HT1080 (cell line): ENCODE results near the gene DSP. TPM values are rescaled to one million over a fixed set of nuclear protein-coding genes. Genes with fewer than 3 reads are reported as not detected.

ENCODE experiments used
- DNase-seq: peaks from one replicate; pipeline ENCODE4 v3.0.0-alpha.2; 2015; ENCODE audit warnings: low read depth
- polyA plus RNA-seq, 2 experiments: library from polyadenylated mRNA; depleted of rRNA; stranded (reverse); fragments of >200 nt; gene quantifications; 2 replicates each; pipeline ENCODE4 v1.2.3, GENCODE V29; 2015
- total RNA-seq: library from RNA; depleted of rRNA; stranded (reverse); fragments of >200 nt; shearing (Covaris generic); gene quantifications from 2 replicates; pipeline ENCODE4 v1.2.3, GENCODE V29; 2014; rRNA removed

The DSP gene, protein sequence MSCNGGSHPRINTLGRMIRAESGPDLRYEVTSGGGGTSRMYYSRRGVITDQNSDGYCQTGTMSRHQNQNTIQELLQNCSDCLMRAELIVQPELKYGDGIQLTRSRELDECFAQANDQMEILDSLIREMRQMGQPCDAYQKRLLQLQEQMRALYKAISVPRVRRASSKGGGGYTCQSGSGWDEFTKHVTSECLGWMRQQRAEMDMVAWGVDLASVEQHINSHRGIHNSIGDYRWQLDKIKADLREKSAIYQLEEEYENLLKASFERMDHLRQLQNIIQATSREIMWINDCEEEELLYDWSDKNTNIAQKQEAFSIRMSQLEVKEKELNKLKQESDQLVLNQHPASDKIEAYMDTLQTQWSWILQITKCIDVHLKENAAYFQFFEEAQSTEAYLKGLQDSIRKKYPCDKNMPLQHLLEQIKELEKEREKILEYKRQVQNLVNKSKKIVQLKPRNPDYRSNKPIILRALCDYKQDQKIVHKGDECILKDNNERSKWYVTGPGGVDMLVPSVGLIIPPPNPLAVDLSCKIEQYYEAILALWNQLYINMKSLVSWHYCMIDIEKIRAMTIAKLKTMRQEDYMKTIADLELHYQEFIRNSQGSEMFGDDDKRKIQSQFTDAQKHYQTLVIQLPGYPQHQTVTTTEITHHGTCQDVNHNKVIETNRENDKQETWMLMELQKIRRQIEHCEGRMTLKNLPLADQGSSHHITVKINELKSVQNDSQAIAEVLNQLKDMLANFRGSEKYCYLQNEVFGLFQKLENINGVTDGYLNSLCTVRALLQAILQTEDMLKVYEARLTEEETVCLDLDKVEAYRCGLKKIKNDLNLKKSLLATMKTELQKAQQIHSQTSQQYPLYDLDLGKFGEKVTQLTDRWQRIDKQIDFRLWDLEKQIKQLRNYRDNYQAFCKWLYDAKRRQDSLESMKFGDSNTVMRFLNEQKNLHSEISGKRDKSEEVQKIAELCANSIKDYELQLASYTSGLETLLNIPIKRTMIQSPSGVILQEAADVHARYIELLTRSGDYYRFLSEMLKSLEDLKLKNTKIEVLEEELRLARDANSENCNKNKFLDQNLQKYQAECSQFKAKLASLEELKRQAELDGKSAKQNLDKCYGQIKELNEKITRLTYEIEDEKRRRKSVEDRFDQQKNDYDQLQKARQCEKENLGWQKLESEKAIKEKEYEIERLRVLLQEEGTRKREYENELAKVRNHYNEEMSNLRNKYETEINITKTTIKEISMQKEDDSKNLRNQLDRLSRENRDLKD (N-terminal part only)
- 3.4 and 4.3 TPM in 2 replicates for total RNA-seq
- 3.2 and 5.1 TPM in 2 replicates for polyA plus RNA-seq (2015; cell fraction: cytosol; rRNA removed)
- polyA plus RNA-seq (2015; cell fraction: nucleus; rRNA removed), result 13.1 and 14.1 TPM in 2 replicates

DNA sequence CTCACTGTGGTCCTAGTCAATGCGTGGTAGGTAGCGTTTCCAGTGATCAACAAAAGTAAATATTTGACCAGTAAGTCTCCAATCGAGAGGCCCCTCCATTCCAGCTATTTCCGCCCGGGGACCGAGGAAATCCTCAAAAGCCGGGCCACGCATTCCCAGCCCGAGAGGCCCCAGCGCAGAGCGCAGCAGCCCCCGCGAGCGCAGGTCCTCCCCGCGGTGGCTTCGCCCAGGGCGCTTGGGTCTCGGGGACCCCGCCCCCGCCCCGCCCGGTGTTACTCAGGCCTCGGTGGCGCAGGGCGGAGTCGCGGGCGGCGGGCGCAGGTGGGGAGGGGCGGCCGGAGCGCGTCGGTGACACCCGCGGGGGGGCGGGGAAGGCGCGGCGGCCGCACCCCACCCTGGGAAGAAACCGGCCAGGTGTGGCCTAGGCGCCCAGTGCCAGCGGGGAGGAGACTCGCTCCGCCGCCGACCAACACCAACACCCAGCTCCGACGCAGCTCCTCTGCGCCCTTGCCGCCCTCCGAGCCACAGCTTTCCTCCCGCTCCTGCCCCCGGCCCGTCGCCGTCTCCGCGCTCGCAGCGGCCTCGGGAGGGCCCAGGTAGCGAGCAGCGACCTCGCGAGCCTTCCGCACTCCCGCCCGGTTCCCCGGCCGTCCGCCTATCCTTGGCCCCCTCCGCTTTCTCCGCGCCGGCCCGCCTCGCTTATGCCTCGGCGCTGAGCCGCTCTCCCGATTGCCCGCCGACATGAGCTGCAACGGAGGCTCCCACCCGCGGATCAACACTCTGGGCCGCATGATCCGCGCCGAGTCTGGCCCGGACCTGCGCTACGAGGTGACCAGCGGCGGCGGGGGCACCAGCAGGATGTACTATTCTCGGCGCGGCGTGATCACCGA lies at the start of gene DSP:
Gene DSP (plus strand): TSS at position 497 of the 890 bp plus-strand sequence. CDS start 245 bp downstream, at position 742.
- peak; percentile 17 for DNase-seq

DNA sequence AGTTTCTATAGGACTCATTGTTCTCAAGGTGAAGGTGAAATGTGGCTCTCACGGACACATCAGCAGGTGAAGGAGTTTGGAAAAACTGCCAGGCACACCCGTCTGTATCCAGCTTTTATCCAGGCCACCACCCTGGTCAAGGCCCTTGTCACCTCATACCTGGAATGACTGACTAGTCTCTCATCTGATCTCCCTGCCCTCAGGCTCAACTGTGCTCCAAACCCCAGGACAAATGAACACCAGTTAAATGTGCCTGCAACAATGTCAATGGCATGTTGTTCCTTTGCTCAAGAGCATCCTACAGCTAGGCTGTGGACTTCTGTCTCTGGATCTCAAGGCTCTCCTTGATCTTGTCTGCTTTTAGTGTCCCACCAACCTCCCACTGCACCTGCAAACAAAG lies 47.6 kb upstream of the DSP start:
- no peak for DNase-seq

DNA sequence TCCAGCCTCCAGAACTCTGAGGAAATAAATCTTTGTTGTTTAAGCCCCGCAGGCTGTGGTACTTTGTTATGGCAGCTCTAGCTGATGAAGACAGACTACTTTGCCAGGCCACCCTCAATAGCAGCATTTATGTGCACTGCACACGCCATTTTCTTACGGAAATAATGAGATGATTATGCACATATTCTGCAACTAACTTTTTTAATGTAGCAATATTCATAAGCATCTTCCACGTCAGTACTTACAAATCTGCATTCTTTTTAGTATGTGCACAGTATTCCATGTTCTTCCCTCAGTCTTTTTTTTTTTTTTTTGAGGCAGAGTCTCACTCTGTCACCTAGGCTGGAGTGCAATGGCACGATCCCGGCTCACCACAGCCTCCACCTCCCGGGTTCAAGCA lies 46.8 kb upstream of the DSP start:
- DNase-seq, result no peak

DNA sequence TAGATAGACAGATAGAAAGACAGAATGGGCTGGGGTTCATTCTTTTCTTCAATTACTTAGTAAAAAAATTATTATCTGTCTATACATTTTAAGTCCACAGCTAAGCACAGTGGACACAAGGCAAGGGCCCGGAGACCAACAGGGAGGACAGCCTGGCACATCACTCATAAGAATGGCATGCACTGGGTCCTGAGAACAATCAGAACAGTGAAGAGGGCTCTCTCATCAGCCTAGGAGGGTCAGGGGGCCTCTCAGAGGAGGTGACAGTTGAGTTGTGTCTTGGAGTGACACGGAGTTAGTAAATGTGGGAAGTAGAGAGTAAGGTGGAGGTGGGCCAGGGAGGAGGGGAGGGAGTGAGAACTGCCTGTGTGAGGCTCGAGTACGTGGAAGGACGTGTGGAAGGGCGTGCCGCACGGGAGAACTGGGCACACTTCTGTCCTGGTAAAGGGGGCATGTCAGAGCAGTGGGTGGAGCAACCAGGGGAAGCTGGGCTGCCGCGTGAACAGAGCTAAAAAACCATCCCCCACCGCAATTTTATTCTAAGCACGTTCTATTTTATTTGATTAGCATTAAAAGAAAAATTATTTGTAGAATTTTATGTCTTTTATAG lies 45.1 kb upstream of the DSP start:
- DNase-seq, result peak; percentile 35

DNA sequence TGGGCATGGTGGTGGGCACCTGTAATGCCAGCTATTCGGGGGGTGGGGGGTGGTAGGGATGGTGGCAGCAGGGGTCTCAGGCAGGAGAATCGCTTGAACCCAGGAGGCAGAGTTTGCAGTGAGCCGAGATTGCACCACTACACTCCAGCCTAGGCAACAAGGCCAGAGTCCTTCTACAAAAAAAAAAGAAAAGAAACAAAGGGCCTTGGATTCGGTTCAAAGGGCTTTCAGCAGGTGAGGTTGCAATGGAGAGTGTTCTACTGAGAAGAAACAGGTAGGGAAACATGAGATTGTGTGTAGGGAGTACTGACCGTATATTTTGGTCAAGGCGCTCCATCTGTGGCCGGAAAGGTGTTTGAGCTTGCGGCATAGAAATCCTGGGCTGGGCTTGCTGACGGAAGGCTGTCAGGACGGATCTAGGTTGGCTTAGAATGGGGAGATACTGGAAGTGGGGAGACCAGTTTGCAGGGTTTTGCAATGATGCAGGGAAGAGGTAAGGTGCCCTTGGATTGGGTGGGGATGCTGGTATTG lies 40.7 kb upstream of the DSP start:
- no peak for DNase-seq

DNA sequence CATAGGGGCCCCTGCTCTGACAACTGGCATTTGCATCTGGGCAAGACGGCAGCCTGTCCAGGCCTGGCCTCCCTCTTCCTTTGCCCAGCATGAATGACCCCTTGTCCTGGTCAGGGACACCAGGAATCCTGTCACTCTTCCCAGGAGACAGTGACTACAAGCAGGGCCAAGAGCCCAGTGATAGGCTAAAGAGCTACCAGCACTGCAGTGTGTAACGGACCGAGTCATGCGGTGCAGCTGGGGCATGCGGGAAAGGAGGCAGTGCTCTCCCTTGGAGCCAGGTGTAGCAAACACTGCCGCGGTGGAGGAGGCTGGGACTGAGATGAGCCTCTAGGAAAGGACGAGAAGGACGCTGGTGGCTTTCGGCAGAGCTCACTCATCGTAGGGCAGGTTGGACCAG lies 38.7 kb upstream of the DSP start:
- no peak for DNase-seq

DNA sequence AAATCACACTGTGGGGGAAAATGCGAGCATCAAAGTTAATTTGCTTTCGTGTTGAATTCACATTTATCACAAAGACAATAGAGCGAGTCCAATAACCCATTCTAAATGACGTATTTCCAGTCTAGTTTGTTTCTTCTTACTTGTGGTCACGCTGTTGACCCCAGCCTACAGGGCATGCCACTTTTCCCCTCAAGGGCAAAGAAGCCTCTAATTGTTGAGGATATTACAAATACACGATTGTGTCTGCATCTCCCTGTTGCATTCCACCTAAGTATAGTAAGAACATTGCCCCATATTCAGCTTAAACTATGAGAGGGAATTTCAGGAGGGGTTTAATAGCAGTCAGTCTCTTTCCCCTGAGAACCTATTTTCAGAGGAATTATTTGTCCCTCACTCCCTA lies 37.4 kb upstream of the DSP start:
- DNase-seq, result no peak

DNA sequence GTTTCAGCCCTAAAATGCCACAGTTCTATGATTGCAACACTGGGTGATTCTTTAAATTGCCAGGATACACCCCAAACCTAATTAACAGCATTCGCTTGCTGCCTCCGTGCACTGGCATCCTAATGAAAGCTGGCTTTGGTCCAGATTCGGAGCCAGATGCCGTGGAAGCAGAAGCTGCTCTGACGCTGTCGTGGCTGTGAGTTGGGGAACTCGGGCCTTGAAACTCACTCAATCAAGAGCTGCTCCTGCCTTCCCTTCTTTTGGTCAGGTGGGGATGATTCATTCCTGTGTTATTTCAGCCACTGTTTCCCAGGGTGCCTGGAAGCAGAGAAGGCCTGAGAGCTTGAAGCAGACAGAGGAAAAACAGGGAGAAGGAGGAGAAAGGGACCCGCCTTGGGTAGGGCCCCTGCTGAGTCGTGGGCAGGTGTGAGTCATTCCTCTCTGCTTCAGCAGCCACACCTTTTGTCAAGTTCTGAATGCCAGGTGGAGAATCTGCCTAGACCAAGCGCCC lies 36.2 kb upstream of the DSP start:
- DNase-seq, result peak; percentile 99

DNA sequence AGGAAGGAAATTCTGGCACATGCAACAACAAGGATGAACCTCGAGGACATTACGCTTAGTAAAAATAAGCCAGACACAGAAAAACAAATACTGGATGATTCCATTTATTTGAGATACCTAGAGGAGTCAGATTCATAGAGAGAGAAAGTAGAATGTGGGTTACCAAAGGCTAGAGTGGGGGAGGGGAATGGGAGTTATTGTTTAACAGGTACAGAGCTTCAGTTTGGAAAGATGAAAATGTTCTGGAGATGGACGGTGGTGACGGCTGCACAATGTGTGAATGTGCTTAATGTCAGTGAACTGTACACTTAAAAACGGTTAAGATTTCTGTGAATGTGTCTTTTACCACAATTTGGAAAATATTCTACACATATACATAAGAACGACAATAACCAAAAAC lies 33.9 kb upstream of the DSP start:
- no peak for DNase-seq

DNA sequence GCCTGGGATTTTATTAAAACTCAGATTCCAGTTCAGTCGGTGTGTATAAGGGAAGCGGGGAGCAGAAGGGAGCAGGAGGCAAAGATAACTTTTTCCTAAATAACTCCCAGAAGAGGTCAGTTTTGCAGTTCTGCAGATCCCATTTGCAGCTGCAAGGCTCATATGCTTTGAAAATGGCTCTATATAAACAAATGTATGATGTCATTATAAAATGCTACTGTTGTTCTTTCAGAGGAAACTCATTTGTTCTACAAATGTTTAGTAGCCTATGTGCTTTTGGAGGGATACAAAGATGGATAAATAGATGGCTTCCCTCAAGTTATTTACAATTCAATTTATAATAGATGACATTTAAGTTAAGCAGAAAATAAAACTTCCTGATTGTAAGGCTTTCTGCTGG lies 29.2 kb upstream of the DSP start:
- no peak for DNase-seq

DNA sequence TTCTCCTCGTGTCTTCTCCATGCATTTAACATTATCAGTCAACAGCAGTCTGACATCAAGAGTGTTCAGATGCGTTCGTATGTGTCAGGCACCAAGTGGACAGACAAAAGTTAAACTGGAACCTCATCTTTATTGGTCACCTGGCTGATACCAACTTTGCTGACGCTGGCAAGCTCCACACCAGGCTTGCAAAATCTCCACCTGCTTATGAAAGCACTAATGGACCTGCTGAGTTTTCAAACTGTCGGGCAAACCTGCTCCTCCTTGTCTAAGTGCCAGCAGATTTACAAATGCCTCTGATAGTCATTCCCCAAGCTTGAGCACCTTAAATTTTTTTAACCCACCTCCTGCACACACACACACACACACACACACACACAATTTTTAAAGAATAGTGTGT lies 27.9 kb upstream of the DSP start:
- DNase-seq, result no peak

DNA sequence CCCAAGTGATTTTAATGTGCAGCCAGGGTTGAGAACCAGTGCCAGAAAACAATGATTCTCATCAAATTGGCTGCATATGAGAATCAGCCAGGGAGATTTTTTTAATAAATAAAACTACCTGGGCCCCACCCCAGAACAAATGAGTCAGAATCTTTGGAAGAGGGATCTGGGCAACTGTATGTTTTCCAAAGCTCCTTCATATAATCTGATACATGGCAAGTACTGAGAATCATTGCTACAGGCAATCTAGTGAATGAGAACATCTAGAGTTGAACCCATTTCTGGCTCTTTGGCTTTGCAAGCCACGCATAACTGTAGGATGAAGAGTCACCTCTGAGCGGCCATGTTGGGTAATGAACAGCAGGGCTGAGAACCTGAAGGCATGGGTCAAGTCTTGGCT lies 26.1 kb upstream of the DSP start:
- DNase-seq, result no peak

DNA sequence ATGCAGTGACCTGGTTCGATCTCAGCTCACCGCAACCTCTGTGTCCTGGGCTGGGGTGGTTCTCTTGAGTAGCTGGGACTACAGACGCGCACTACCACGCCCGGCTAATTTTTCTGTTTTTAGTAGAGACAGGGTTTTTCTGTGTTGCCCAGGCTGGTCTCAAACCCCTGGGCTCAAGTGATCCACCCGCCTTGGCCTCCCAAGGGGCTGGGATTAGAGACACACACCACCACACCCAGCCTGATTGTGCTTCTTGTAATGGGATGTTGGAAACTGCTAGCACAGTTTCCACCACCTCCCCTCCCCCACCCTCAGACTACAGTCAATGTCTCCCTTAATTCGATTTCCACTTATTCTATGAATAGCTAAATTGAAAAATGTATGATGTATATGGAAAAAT lies 22.6 kb upstream of the DSP start:
- DNase-seq, result no peak

DNA sequence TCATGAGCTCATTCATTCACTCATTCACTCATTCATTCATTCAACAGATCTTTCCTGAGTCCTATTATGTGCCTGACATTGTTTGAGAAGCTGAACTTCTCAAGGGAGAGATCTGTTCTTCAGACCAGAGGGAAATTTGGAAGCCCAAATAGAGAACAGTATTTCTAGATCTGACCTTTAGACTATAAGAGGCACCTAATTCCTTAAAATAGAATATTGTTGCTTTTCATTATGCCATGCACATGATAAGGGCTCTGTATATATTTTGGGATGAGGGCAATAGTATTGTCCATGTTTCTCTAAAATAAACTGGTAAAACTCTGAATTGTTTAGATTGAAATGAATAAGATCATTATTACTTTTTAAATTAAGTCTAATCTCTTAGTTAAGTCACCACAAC lies 18.6 kb upstream of the DSP start:
- DNase-seq, result no peak

DNA sequence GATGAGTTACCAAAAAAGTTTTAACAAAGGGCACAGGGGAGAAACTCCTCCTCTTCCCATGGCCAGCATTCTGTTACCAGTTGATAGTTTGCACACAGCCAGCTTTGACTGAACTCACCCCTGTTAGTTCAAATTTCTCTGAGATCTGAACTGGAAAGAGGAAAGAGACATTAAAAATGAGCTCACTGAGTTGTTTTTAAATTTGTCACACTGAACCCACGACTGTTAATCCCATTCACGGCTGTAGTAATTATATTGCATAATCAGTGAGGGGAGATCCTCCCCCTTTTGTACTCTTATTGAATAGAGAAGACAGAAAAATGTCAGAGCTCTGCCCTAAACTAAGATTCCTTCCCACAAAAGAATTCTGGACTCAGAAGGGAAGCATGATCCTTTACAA lies 17.5 kb upstream of the DSP start:
- DNase-seq, result no peak

DNA sequence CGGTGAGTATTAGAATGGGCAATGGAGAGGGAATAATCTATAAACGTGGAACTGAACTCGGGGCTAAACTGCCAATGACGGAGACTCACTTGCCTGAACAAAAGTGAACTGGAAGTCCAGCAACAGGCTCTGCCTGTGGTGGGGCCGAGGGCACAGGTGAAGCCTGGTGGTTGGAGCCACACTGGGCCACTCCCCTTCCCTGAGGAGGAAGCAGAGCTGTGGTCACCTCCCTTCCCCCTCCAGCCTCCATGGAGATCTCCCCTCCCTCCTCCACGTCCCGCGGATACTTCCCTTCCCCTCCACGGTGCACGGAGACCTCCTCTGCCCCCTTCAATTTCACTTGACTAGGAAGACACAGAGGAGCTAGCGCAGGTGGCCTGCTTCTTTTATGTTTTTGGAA lies 14.7 kb upstream of the DSP start:
- DNase-seq, result no peak

DNA sequence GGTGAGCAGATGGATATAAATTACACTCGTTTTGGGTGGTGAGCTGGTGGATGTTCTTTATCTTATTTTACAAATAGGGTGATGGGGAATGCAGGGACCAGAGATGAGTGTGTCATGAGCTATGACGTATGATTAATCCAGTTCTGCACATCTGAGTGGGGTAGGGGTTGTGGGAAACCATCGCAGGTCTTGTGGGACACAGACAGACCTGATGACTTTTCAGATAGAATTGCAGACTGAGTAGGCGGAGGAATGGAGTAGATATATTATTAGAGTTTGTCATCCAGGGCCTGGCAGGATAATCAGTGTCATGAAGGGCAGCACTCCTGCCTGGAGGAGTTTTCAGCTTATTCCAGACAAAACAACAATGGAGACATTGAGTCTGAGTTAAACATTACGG lies 12.9 kb upstream of the DSP start:
- DNase-seq, result peak; percentile 24

DNA sequence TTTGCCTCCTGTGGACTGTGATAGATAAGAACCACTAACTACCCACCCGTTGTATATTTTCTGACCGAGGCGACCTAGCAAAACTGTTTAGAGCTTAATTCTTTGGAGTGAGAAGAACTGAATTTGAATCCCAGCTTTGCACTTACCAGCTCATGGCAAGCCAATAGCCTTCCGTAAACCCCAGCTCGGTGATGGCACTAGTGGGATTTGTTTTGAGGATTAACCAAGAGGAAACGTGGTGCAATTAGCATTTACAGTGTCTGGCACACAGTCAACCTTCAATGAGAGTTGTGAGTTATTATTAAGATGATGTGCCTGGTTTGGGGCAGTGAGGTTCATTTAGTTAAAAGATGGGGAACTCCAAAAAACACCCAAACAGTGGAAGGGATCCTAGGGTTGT lies 12.3 kb upstream of the DSP start:
- no peak for DNase-seq

DNA sequence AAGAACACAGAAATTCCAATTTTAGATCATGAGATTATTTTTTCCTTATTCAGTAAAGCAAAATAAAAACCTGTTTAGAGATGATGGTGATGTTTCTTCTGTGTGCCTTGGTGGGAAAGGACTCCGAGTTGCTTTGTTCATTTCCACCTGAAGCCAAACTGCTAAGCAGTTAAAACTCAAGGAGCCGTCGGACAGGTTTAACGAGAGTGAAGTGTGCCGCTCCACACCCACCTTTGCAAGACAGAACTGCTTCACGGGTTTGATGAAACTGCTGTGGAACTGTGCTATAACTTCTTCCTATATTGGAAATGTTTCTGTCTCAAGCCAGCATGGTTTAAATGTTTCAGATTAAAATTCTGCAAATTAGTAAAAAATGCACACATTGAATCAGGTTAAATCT lies 9.2 kb upstream of the DSP start:
- no peak for DNase-seq

DNA sequence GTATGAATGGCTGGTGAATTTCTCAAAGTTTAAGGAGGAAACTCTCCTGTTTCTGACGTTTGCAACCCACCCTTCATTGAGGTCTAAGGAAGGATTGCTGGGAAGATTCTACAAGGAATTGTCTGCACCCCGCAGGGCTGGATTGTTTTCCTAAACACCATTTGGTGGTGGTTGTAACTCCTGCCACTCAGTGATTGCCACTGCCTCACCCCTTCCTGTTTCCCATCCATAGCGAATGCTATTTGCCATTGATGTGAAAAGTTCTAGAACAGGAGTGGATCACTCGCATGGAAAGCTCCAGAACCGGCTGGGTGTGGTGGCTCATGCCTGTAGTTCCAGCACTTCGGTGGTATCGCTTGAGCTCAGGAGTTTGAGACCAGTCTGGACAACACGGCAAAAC lies 8.7 kb upstream of the DSP start:
- no peak for DNase-seq
